B cell (primary cell): Measurements from ENCODE around the gene LMO3. TPM values are rescaled to one million over a fixed set of nuclear protein-coding genes. Genes with fewer than 3 reads are reported as not detected.

ENCODE experiments used
- ATAC-seq: fragments of 200-7000 bp; cut with Tn5 transposase; one replicate; pipeline ENCODE4 v1.10.0; 2021; ENCODE audit warnings: low read depth, mild to moderate bottlenecking, moderate number of reproducible peaks, moderate library complexity
- CTCF ChIA-PET: fragments of 350-600 bp; sonication (Branson Sonifier 250); formaldehyde crosslinking; loops from one replicate; lab custom pipeline; 2021; ENCODE audit warnings: antibody characterized with exemption, inconsistent platforms; lab: Charles Lee
- POLR2A ChIA-PET: fragments of 350-600 bp; sonication (Branson Sonifier 250); formaldehyde crosslinking; loops from one replicate; lab custom pipeline; 2021; ENCODE audit warnings: antibody characterized with exemption; lab: Charles Lee
- DNase-seq: peaks from one replicate; pipeline ENCODE4 v3.0.0; 2013
- H2AFZ ChIP-seq: 2 replicates; pipeline ENCODE4 v1.6.1; 2012; ENCODE audit warnings: mild to moderate bottlenecking, low read depth, low read length; ENCODE audit not compliant: insufficient read depth, poor library complexity, severe bottlenecking
- H3K27ac ChIP-seq, 2 donors: 1 replicate in 1 of 2; 2 replicates in 1 of 2; pipeline ENCODE4 v1.5.1; 2012 to 2013; ENCODE audit warnings: low read length in 2 of 2, mild to moderate bottlenecking in 2 of 2, moderate library complexity in 1 of 2
- H3K27me3 ChIP-seq, 4 experiments: fragments of 200-600 bp in 1 of 4; sonication (generic) in 1 of 4; replicated peaks in 1 of 4; 1 replicate in 2 of 4; 2 replicates in 2 of 4; pipeline versions ENCODE4 v1.6.1 to v1.7.0; 2013 to 2016; ENCODE audit warnings: low read length in 3 of 4, mild to moderate bottlenecking in 2 of 4, mixed read lengths in 1 of 4, moderate library complexity in 1 of 4; ENCODE audit not compliant: insufficient read depth in 4 of 4, control insufficient read depth in 3 of 4; ENCODE audit errors: control extremely low read depth in 1 of 4
- H3K36me3 ChIP-seq, 2 experiments: replicated peaks in 1 of 2; 1 replicate in 1 of 2; 2 replicates in 1 of 2; pipeline versions ENCODE4 v1.6.1 to v1.7.1; 2013; ENCODE audit warnings: low read length in 1 of 2; ENCODE audit not compliant: insufficient read depth in 2 of 2, control insufficient read depth in 1 of 2; ENCODE audit errors: control extremely low read depth in 1 of 2, extremely low read depth in 1 of 2
- H3K4me1 ChIP-seq, 2 donors: fragments of 200-600 bp in 1 of 2; sonication (generic) in 1 of 2; 1 replicate in 1 of 2; 2 replicates in 1 of 2; pipeline versions ENCODE4 v1.5.1 to v1.6.1; 2013 to 2017; ENCODE audit warnings: low read length in 2 of 2; ENCODE audit not compliant: control insufficient read depth in 2 of 2, insufficient read depth in 2 of 2
- H3K4me2 ChIP-seq: replicated peaks from 2 replicates; pipeline ENCODE3; 2012; ENCODE audit warnings: mild to moderate bottlenecking, low read depth, low read length; ENCODE audit not compliant: poor library complexity, severe bottlenecking
- H3K4me3 ChIP-seq, 5 experiments: fragments of 200-600 bp in 1 of 5; sonication (generic) in 1 of 5; 1 replicate in 3 of 5; 2 replicates in 2 of 5; pipeline versions ENCODE4 v1.5.1 to v1.7.0; 2011 to 2016; ENCODE audit warnings: low read length in 4 of 5, mild to moderate bottlenecking in 4 of 5, low read depth in 2 of 5, control low read depth in 1 of 5, moderate library complexity in 1 of 5; ENCODE audit not compliant: insufficient read depth in 1 of 5; ENCODE audit errors: control extremely low read depth in 1 of 5, extremely low read depth in 1 of 5
- H3K79me2 ChIP-seq: fragments of 200-600 bp; sonication (generic); one replicate; pipeline ENCODE4 v1.6.0; 2016; ENCODE audit warnings: low read length; ENCODE audit not compliant: control insufficient read depth, insufficient read depth
- H3K9ac ChIP-seq: fragments of 200-600 bp; sonication (generic); 2 replicates; pipeline ENCODE4 v1.6.1; 2017; ENCODE audit warnings: mild to moderate bottlenecking, low read length, moderate library complexity
- H3K9me3 ChIP-seq, 3 donors: one replicate each; pipeline versions ENCODE4 v1.6.1 to v1.7.1; 2013; ENCODE audit warnings: low read length in 2 of 3; ENCODE audit not compliant: control insufficient read depth in 2 of 3, insufficient read depth in 1 of 3; ENCODE audit errors: control extremely low read depth in 1 of 3
- H4K20me1 ChIP-seq: 2 replicates; pipeline ENCODE4 v1.6.0; 2012; ENCODE audit warnings: mild to moderate bottlenecking, low read length; ENCODE audit not compliant: insufficient read depth, control insufficient read depth, poor library complexity, severe bottlenecking
- H3K27ac Mint-ChIP-seq: one replicate; pipeline ENCODE4 v1.8.0; 2021; ENCODE audit warnings: mixed read lengths
- H3K27me3 Mint-ChIP-seq: one replicate; pipeline ENCODE4 v1.8.0; 2021; ENCODE audit warnings: mixed read lengths
- H3K4me1 Mint-ChIP-seq: one replicate; pipeline ENCODE4 v1.8.0; 2021; ENCODE audit warnings: mixed read lengths
- H3K4me3 Mint-ChIP-seq: one replicate; pipeline ENCODE4 v1.8.0; 2021; ENCODE audit warnings: mixed read lengths
- H3K9me3 Mint-ChIP-seq: one replicate; pipeline ENCODE4 v1.8.0; 2022; ENCODE audit warnings: mixed read lengths; ENCODE audit not compliant: insufficient read depth
- CTCF ChIP-seq: fragments of 200-600 bp; IDR thresholded peaks from one replicate; pipeline ENCODE4 v1.8.0; 2022; ENCODE audit warnings: antibody characterized with exemption, mild to moderate bottlenecking
- EZH2 ChIP-seq: IDR thresholded peaks from 2 replicates; pipeline ENCODE4 v1.6.1; 2012; ENCODE audit warnings: borderline replicate concordance, low read depth, mild to moderate bottlenecking, moderate library complexity, low read length; ENCODE audit not compliant: insufficient read depth, poor library complexity, severe bottlenecking
- WGBS: methylation state at CpG from one replicate; pipeline ENCODE4 v1.1.5; 2013; ENCODE audit warnings: missing lambda C conversion rate; ENCODE audit not compliant: insufficient coverage; 5-methylcytosine and 5-hydroxymethylcytosine counted together
- intact Hi-C: fragments of 100-400 bp; cut with micrococcal nuclease; formaldehyde crosslinking; loops from one replicate; pipeline ENCODE4 v1.10.0; 2022
- polyA plus RNA-seq: library from polyadenylated mRNA; depleted of rRNA; stranded (reverse); fragments of >200 nt; gene quantifications from 2 replicates; pipeline ENCODE4 v1.2.3, GENCODE V29; 2012
- total RNA-seq, 2 donors: library from RNA; stranded (reverse); fragments of 120-200 nt in 1 of 2; gene quantifications; 1 replicate in 1 of 2; 2 replicates in 1 of 2; pipeline versions ENCODE4 v1.2.3 to v1.2.4, GENCODE V29; 2013 to 2022

Gene LMO3
- total and polyA plus RNA-seq, 2 donors (not counting 1 experiment from before 2014, with no cell fraction given) = not detected

DNA sequence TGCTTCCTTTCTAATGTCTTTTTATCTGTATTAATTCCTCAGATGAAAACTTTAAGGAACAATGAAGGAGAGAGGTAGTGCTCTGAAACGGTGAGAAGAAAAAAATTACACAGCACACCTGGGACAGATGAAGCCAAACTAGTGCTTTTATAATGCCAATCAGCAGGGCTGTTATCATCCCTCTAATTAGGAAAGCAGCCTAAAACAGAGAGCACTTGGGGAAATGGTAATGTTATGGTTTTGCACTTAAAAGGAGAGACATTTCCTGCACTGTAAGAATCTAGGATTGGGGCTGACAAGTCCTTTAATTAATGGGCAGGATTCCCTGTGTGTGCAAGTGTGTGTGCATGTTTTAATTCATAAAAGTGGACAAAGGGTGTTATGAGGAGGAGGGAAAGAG, 4.8 kb upstream of the LMO3 start:
- Histone ChIP-seq H2AFZ (no peak overlapping the region), H3K27me3 (peaks cover 0 to 12% (median 2%) of the 10 kb centered on the region in 4 experiments), H3K4me3 (no peak overlapping the region), H3K79me2 (no peaks in the 10 kb centered on the region), H3K9ac (no peak overlapping the region), H3K27ac (no peak overlapping the region), H3K4me1 (peaks cover 0 to 3% of the 10 kb centered on the region in 2 donors), H3K9me3 (peaks cover 0 to 7% (median 0%) of the 10 kb centered on the region in 3 donors), H3K36me3 (no peaks in the 10 kb centered on the region), H4K20me1 (no peaks in the 10 kb centered on the region), H3K4me2 (no peak overlapping the region)
- peaks cover 34% of the 10 kb centered on the region for H3K27me3 Mint-ChIP-seq
- ChIA-PET CTCF (no interaction called here), POLR2A (no interaction called here)
- peaks cover 3% of the 10 kb centered on the region for H3K4me1 Mint-ChIP-seq
- intact Hi-C loops = no loop called here
- no peak overlapping the region for H3K27ac Mint-ChIP-seq
- DNase-seq (no peak), ATAC-seq (no peak)
- TF ChIP-seq EZH2 (no peak), CTCF (no peak)
- no CpG with 5 or more reads among the region's 1 CpG for WGBS
- no peaks in the 10 kb centered on the region for H3K9me3 Mint-ChIP-seq
- no peak overlapping the region for H3K4me3 Mint-ChIP-seq

DNA sequence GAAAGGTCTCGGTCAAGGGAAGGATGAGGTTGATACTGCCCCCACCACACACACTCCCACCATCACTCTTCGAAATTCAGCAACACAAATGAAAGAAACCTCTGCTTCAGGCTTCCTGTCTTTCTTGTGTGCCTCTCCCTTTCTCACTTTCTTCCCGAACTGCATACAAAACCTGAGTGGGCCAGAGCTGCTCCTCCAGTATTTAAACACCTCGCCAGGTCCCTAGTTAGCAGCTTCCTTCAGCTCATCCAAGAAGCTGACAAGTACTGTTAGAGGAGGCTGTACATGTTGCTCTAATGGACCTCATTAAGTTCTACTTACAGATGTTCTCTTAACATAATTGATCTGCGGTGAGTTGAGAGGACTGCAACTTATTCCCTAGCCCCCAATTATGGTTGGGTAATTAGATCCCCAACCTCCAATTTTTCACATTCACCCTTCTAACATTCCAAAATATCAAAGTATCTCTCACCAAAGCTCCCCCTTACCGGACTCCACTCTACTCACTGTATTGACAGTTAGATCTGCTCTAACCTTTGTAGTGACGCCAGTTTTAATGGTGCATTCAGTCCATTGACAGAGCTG, 4.1 kb upstream of the LMO3 start:
- POLR2A ChIA-PET = no interaction called here
- Mint-ChIP-seq H3K9me3 (no peaks in the 10 kb centered on the region), H3K27me3 (peaks cover 38% of the 10 kb centered on the region), H3K4me3 (no peak overlapping the region), H3K4me1 (peaks cover 6% of the 10 kb centered on the region), H3K27ac (no peak overlapping the region)
- TF ChIP-seq EZH2 = no peak
- no peak for TF ChIP-seq CTCF
- CTCF ChIA-PET = interaction anchor here (0.6 kb wide), 1 partner anchor 296 kb away, joined by 3 read pairs; no protein-coding TSS in a partner anchor
- intact Hi-C loops = no loop called here
- 29% methylated on average over 2 of the region's 7 CpGs for WGBS
- Histone ChIP-seq H2AFZ (no peak overlapping the region), H3K9me3 (peaks cover 0 to 9% (median 0%) of the 10 kb centered on the region in 3 donors), H3K4me3 (no peak overlapping the region), H3K36me3 (no peaks in the 10 kb centered on the region), H3K27me3 (peaks cover 0 to 16% (median 2%) of the 10 kb centered on the region in 4 experiments), H3K27ac (no peak overlapping the region), H3K79me2 (no peaks in the 10 kb centered on the region), H3K9ac (no peak overlapping the region), H3K4me1 (peaks cover 0 to 5% of the 10 kb centered on the region in 2 donors), H3K4me2 (no peak overlapping the region), H4K20me1 (no peaks in the 10 kb centered on the region)
- ATAC-seq (no peak), DNase-seq (no peak)
